Measurements from ENCODE around the gene KLHL18.
"Not testable (repeated sequence)": the region's sequence is repeated elsewhere in the genome, so short reads cannot be mapped to it uniquely, and the experiment has no call there.

KLHL18 gene

GRCh38 chr3:47282424-47283192 is at the start of gene KLHL18, which contains the start of gene KIF9:
Gene KLHL18 (plus strand): TSS chr3:47282944. CDS start chr3:47282966, 22 bp downstream.
Gene KIF9 (minus strand): TSS chr3:47282799. CDS start chr3:47277374, 5,425 bp downstream.
- DNase-seq (ENCODE audit: low spot score), result peak; percentile 97

- no peak for DNase-seq (ENCODE audit: low spot score)
These were observed 44.7 kb upstream of the KLHL18 start for GRCh38 chr3:47238017-47238416.

DNA sequence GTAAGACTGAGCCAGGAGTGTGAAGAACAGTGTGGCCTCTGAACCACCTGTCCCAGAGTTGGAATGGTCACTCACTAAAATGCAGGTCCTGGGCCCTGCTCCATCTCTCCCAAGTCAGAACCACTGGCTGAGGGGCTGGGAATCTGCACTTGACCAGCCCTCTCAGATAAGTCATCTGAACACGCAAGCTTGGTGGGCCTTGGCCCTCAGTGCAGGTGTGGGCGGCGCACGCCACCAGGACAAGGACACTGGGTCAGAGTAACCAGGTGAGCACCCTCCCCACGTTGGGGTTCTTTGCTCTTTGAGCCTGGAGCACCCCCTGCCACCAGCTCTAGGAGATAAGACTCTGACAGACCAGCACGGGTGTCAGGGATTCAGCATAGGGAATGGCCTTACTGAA is 42.8 kb upstream of the KLHL18 start:
- DNase-seq (ENCODE audit: low spot score), result no peak

GRCh38 chr3:47243419-47244147 is 39.2 kb upstream of the KLHL18 start:
- DNase-seq (ENCODE audit: low spot score), result no peak

DNA sequence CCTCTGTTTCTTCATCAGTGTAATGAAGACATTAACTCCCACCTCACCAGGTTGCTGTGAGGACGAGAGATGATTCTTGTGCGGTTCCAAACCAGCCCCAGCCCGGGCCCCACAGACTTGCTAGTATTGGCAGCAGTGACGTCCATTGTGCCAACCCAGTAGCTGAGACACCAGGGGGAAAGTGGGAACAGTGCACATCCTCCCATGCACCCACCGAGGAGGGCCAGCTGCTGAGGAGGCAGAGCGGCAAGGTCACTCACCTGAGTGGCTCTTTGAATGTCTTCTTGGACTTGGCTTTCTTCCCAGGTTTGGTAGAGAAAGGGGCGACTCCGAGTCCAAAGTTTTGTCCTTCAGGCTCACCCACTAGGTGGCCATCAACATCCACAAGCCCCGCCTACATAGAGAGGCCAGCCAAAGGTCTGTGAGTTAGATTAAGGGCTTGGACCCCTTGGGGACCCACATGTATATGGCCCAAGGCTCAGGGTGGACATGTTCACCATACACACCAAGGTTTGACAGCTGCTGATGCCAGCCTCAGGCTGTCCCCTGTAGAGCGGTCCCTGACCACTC is 38.1 kb upstream of the KLHL18 start:
- no peak for DNase-seq (ENCODE audit: low spot score)

DNA sequence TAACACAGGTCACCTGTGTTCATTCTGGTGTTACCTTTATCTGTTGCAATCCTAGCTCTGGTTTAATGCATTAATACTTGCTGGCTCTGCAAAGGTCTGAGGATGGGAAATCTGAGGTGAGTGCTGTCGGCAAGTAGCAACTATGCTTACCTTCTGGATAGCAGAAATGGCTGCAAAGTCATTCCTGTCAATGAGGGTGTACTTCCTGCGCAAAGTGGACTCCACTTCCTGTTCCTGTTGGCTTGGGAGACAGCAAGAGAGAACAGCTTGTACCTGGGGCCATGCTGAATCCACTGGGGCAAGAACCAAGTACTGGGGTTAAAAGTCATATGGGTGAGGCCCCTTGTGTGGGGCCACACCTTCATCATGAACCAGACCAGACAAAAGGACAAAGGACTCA is 37.5 kb upstream of the KLHL18 start:
- DNase-seq (ENCODE audit: low spot score), result no peak

GRCh38 chr3:47247131-47248064 is 35.3 kb upstream of the KLHL18 start:
- DNase-seq (ENCODE audit: low spot score), result no peak

DNA sequence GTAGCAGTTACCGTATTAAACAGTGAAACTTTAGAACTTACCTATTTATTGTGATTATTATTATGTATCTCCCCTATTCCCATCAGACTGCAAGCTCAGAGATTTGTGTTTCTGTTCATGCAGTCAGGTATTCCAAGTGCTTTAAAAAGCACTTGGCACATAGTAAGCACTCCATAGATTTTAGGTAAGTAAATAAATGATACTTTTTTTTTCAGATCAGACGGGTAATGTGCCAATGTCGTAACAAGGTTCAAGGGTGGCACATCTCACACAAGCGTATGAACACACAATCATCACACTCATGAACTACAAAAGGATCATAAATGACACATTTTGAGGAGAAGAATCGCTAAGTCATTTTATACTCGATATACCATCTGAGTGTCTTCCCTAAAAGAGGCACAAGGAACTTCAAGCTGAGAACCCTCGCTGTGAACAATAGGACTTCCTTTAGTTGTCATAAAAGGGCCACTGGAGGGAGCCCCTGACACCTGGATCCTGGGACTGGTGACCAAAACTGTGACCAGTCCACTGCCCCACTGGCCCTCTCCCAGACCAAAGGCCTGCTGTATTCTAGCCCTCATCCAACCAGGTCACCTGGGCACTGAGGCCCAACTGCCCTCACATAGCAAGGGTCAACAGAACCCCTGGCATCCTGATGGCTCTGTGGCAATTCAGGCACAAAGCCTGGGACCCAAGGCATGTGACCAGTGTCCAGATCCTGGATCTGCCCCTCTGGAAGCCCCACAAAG is 32.3 kb upstream of the KLHL18 start:
- no peak for DNase-seq (ENCODE audit: low spot score)

DNA sequence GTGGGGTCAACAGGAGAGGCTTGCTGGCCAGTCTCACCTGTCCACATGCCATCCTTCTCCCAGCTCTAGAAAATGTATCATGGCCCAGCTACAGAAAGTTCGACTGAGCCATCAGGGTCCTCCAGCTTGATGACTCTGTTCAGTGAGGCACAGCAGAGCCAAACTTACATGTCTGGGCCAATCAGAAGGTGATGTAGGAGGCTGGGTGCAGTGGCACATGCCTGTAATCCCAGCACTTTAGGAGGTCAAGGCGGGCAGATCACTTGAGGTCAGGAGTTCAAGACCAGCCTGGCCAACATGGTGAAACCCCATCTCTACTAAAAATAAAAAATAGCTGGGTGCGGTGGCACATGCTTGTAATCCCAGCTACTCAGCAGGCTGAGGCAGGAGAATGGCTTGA is 31.7 kb upstream of the KLHL18 start:
- not testable (repeated sequence) for DNase-seq (ENCODE audit: low spot score)

DNA sequence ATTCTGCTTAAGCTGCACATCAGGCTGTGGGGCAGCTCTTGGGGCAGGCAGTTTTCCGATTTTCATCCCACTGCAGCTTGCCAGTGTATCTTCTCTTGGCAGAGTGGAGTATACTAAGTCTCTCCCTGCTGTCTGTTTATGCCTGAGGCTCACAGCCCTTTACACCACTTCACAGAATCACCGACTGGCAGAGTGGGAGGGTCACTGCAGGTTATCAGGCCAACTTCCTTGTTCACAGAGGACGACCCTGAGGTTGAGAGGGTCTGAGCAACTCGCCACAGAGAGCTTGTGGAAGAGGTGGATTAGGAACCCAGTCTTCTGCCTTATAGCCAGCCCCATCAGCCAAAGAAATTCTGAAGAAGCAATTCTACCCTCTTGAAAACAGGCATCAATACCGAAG is 31.1 kb upstream of the KLHL18 start:
- DNase-seq (ENCODE audit: low spot score), result no peak

DNA sequence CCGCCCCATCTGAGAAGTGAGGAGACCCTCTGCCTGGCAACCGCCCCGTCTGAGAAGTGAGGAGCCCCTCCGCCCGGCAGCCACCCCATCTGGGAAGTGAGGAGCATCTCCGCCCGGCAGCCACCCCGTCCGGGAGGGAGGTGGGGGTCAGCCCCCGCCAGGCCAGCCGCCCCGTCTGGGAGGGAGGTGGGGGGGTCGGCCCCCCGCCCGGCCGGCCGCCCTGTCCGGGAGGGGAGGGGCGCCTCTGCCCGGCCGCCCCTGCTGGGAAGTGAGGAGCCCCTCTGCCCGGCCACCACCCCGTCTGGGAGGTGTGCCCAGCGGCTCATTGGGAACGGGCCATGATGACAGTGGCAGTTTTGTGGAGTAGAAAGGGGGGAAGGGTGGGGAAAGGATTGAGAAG is 26.4 kb upstream of the KLHL18 start:
- not testable (repeated sequence) for DNase-seq (ENCODE audit: low spot score)

DNA sequence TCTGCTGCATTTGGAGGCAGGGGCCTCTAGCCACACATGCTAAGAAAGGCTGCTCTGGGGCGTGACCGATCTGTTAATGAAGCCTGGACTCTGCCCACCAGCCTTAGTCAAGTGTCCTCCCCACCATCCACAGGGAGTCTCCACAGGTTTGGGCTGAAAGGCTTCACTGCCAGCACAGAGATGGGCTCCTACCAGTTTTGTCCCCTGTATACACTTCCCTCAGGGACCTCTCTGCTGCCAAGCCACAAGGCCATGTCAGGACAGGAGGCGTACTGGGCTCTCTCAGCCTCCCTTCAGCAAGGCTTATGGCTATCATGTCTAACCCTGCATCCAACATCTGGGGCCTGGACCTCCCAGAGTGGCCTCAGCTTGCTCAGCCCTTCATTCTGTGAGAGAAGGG is 23.6 kb upstream of the KLHL18 start:
- DNase-seq (ENCODE audit: low spot score), result no peak

GRCh38 chr3:47260605-47261004 is 22.1 kb upstream of the KLHL18 start:
- DNase-seq (ENCODE audit: low spot score), result no peak

GRCh38 chr3:47261301-47261700 is 21.4 kb upstream of the KLHL18 start:
- no peak for DNase-seq (ENCODE audit: low spot score)

DNA sequence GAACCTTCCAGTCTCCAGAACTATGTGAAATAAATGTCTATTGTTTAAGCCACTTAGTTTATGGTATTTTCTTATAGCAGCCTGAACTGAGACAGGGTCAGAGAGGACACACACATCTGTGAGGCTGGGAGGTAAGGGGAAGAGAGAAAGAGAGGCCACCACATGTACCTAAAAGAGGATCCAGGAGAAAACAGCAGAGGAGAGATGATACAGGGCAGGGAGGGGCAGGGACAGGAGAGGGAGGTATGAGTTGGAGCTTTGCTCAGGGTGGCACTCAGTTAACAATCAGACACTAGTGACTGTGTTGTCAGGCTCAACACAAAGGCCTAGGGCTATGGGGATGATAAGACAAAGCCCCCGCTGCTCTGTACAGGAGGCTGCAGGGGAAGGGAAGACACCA is 17.7 kb upstream of the KLHL18 start:
- no peak for DNase-seq (ENCODE audit: low spot score)

DNA sequence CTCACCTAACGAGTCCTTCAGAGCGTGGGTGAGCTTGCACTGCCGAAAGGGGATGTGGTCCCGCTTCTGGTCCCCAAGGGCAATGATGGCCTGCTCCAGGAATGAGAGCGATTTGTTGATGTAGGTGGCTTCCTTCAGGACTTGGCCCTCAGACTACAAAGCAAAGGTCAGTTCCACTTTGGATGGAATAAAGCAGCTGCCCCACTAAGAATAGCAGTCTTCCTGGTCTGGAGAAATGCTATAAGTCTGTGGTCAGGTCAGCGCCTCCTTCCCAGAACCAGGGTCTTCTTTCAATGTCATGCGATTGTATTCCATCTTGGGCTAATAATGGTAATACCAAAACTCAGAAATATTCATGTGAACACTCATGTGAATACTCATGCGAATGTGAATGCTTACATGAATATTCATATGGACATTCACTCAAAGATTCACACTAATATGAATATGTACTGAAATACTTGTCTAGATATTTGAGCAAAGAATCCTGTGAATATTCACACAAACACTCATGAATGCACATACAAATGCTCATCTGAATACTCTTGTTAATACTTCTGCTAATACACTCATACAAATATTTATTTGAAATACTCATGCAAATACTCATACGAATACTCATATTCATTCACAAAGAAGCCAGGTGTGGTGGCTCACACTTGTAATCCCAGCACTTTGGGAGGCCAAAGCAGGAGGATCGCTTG is 16.9 kb upstream of the KLHL18 start:
- no peak for DNase-seq (ENCODE audit: low spot score)

GRCh38 chr3:47266709-47267489 is 15.8 kb upstream of the KLHL18 start:
- DNase-seq (ENCODE audit: low spot score), result peak; percentile 48

DNA sequence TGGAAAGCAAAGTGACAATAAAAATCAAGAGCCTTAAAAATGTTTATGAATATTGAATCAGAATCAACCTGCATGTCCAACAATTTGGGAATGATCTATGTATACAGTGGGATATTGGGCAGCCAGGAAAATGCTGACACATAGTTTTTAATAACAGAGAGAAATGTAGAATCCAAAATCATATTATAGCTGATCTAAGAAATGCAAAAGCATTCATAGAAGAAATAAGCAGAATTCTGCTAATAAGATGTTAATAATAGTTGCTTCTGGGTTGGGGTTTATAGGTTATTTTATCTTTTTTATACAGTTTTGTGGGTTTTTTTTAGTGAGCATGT is 15.3 kb upstream of the KLHL18 start:
- no peak for DNase-seq (ENCODE audit: low spot score)

GRCh38 chr3:47270526-47270925 is 12.2 kb upstream of the KLHL18 start:
- DNase-seq (ENCODE audit: low spot score), result no peak

GRCh38 chr3:47273564-47273963 is 9.2 kb upstream of the KLHL18 start:
- DNase-seq (ENCODE audit: low spot score), result no peak
